Fibroblast of skin of back (primary cell): ENCODE results near the gene LRRC26.
"Not testable (repeated sequence)": the region's sequence is repeated elsewhere in the genome, so short reads cannot be mapped to it uniquely, and the experiment has no call there.

Source experiments
- DNase-seq: peaks from one replicate; pipeline ENCODE4 v3.0.0-alpha.2; 2013

LRRC26 gene

DNA sequence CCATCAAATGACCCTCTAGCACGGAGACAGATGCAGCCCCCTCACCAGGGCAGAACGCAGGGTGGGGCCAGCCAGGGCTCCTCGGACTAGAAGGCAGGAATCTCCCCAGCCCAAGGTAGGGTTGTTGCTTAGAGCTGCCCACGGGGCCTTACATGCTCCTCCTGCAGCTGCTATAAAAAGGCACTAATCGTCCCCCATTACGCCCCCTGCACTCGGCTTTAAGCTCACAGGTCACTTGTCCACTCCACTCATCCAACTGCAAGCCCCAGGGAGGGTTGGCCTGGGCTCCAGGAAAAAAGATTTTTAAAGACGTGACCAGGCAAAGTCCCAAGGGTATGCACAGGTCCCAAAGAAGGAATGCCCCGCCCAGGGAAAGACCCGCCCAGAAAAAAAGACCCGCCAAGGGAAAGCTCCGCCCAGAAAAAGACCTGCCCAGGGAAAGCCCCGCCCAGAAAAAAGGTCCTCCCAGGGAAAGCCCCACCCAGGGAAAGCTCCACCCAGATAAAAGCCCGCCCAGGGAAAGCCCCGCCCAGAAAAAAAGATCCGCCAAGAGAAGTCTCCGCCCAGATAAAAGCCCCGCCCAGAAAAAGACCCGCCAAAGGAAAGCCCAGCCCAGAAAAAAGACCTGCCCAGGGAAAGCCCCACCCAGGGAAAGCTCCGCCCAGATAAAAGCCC lies 19.8 kb downstream of the LRRC26 start:
- no peak for DNase-seq

DNA sequence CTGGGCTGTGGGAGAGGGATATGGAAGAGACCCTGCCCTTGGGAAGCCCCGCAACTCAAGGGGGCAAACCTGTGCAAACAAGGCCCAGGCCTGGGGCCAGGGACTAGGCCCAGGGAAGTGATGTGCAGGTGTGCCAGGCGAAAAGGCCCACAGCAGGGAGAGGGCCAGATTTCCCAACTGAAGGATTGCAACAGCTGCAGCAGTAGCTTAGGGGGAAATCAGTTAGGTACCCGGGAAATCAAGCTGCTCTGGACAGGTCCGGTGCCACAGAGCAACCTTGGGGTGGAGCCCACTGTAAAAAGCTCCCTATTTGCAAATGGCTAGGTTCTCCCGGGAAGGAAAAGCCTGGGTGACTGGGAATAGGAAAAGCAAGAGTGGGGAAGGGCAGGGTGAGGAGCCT lies 20.5 kb downstream of the LRRC26 start:
- no peak for DNase-seq

DNA sequence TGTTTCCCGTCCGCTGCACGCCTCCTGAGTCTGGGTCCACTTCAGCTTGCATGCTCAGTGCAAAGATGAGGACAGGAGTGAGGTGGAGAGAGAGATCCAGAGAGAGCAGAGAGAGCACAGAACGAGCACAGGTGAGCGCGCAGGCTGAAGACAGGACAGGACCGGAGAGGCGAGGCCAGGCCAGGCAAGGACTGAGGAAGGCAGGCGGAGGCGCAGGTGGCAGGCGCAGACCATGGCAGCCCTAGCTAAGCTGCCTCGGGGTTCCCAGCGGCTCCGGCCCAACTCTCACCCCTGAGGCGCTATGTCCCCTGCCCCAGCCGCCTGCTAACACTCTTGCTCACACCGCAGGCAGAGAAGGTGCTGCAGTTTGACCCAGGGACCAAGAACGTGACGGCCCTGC lies 21.2 kb downstream of the LRRC26 start:
- no peak for DNase-seq

DNA sequence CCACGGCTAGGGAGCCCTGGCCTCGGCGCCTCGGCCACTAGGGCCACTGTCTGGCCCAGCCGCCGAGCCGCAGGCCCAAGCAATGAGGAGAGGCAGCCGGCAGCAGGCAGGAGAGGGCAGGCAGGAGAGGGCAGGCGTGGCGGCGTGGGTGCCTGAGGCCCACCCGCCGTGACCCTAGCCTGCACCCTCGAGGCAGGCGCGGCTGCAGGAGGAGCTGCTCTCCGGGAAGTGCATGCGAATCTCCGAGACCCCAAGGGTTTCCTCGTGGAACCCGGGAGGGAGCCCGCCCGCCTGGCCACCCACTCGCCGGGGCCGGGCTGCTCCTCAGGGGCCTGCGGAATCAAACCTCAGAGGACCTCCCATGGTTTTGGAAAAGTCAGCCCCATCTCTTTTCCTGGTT lies 21.6 kb downstream of the LRRC26 start:
- no peak for DNase-seq

DNA sequence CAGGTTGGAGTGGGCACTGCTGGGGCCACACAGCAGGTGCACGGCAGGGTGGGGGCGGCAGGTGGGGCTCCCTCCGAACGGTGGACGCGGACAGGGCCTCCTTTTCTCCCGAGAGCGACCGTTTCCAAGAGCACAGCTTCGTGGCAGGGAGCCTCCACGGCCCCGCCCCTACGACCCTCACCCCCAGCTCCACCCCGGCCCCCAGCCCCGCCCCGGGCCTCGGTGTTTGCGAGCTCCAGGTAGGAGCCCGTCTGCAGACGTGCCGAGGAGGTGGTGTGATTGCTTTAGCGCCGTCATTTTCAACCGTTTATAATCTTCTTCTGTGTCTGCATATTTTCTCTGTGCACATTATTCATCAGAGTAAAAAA lies 22.1 kb downstream of the LRRC26 start:
- DNase-seq, result no peak

DNA sequence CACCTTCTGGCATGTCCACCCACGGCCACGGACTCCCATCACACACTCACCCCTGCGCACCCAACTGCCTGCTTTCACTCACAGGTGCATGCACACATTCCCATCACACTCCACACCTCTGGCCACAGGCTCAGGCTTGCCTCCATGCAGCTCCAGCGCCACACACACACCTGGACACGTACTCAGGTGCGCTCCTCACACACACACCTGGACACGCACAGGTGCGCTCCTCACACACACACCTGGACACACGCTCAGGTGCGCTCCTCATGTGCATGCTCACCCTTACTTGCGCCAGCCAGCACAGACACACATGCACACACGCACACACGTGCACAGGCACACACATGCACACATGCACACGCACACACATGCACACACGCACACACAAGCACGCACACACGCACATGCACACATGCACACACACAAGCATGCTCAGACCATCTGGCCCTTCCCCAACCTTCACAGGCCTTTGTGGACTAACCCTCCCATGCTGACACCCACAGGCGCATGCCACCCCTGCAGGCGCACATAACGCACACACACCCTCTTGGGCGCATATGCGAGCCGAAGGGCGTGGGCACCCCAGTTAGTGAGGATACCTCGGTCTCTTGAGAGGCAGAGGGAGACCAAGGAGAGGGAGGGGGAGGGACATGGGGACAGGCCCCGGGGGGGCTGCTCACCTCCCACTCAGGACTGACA lies 22.6 kb downstream of the LRRC26 start:
- no peak for DNase-seq

DNA sequence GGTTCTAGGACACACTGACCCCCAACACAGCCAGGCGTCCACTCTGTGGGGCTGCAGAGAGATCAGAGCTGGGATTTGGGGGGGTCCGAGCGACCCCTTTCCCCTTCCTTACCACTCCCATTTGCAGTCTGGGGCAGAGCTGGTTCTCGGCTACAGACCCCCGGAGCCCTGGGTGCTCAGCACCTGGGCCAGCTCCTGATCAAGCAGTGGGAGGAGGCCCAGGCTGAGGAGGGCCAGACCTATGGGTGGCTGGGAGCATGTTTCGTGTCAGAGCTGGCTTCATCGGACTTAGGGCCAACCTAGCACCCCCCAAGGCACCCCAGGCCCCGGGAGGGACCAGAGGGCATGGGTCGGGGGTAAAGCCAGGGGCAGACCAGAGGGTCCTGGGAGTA lies 23.3 kb downstream of the LRRC26 start:
- no peak for DNase-seq

DNA sequence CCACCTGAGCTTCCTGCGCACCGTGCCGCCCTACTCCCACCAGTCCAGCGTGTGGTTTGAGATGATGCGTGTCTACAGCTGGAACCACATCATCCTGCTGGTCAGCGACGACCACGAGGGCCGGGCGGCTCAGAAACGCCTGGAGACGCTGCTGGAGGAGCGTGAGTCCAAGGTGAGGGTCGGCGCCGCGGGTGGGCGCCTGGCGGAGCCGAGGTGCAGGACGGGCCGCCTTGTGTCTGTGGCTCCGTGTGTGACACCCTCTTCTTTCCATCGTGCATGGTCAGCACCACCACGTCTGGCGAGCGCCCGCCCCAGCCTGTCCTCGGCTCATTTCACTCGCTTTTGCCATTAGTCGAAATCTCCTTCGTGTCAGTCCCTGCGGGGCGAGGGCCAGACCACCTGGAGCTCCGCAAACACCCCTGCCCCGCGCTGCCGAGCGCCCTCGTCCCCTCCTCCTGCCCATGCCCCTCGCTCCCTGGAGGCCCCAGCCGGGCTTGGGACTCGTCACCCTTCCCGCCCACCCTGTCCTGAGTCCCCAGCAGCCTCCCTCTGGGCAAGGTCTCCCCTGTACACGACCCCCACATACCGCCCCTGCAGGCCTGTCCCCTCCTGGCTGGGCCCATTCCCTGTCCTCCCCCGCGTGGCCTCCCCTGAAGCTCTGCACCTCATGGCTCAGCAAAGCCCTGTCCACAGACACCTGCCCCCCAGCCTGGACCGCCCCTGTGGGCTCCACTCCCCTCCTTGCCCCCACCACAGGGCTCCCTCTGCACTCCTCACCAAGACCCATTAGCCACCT lies 23.9 kb downstream of the LRRC26 start:
- DNase-seq, result no peak

DNA sequence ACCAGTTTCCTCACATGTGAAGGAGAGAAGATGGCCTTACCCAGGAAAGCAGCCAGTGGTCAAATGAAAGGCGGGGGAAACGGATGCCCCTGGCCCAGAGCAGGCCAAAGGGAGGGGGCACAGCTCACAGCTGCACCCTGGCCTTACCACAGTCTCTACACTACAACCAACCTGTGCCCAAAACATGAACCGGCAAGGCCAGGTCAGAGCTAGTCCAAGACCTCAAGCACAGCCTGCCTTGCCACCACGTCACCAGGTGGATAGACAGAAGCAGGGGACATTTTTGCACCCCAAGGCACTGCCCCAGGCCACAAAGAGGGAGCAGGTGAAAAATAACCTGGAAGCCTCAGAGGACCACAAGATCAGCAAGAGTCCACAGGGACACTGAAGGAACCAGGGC lies 26.4 kb downstream of the LRRC26 start:
- DNase-seq, result no peak

DNA sequence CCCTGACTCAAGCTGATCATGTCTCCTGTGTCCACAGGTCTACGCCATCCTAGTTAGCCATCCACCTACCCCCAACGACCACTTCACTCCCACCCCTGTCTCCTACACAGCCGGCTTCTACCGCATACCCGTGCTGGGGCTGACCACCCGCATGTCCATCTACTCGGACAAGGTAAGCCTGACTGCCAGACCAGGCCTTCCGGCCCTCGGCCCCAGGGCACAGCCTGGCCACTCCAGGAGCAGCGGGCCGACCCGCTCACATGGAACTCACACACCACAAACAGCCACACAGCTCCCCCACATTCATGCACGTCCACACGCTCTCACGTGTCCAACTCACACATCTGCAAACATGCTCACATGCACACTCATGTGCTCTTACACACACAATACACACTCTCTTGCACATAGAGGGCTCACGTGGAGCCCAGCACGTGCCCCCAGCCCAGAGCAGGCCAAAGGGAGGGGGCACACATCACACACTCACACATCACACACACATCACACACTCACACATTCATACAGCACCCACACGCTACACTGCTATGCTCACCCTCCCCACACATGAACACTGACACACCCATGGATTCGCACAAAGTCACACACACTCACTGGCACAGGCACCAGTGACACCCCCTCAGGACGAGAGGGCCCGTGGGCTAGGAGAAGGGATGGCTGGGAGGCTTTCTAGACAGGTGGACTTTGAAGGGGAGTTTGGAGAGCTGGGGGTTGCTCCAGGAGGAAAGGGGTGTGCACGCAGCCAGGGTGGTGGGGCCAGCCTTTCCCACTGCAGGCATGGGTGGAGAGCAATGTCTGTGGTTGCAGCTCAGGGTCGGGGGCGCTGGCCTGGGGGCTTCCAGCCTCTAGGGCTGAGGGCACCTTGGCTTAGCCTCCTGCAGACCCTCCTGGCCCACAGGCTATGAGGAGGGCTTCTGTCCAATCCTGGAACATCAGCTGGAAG lies 27.6 kb downstream of the LRRC26 start:
- no peak for DNase-seq

DNA sequence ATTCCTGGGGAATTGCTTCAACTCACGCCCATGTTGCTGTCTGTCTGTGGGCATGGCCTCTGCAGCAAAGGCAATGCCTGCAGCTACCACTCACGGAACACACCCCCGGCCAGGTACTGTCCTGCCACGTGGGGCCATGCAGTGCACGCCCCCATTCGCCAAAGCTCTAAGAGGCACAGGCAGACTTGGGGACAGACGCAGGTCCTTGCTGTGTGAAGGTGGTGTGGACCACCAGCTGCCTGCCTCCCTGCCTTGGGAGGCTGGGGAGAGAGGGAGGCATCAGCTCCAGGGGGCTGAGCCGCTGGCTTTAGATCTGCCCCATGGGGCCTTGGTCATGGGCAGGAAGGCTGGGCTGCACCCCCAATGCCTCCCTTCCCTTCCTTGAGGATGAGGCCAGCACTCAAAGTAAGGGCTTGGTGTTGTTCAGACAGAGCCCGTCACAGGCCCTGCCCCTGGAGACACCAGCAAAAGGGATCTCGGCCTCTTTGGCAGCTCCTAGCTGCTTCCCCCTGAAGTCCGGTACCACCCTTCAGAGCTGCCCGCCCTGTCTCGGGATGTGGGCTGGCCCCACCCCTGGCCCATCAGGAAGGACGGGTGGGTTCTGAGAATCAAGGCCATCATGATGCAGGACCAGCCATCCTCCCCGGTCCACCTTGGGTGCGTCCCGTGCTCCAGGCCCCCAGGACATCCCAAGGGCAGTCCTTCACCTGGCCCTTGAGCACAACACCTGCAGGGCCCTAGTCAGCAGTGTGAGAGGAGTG lies 28.6 kb downstream of the LRRC26 start:
- DNase-seq, result no peak

DNA sequence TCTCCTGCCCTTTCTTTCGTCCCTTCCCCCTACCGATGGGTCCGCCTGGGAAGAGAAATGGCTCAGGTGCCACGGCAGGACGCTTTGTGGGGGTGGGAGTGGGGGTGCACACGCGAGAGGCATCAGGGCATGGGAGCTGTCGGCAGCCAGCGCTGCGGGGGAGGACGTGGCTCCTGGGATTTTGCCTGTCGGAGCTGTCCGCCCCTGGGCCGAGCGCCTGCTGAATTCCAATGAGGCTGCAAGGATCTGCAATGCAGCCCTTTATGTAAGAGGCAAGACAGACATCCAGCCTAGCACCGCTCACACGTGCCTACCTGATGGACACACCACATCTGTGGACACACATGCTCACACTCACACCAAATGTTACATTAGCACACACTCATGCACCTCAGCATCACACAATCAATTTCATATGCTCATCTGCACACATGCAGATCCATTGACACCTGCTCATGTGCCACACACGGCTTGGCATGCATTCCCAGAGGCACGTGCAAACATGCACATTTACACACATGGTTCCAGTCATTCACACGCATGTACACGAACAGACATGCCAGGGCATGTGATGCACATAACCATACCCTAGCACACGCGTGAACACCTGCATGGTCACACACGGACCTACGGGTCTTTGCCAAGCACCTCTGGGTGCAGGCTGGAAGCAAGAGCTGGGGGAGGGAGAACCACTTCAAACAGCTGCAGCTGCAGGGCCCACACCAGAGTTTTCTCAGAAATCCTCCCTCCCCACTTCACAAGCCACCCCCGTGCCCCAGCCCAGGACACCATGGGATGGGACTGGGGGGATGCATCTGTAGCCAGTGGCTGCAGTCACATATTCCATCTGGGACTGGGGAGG lies 29.5 kb downstream of the LRRC26 start:
- DNase-seq, result no peak

DNA sequence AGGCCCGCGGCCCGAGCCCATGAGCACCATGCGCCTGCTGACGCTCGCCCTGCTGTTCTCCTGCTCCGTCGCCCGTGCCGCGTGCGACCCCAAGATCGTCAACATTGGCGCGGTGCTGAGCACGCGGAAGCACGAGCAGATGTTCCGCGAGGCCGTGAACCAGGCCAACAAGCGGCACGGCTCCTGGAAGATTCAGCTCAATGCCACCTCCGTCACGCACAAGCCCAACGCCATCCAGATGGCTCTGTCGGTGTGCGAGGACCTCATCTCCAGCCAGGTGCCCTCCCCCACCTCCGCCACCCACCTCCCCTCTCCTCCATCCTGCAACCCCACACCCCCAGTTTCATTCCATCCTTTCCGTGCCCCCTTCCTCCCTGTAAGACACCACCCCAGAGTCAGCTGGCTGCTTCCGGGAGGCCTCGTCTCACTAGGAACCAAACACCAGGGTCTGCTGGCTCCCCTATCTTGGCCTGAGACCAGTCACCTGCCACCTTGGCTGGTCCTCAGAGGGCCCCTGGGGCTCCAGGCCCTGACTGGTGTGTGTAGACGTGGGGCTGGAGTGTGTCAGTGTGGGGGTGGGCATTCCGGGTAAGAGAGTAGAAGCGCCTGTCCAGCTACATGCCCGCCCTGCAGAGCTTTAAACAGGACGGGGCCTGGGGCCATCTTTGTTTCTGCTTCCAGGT lies 30.2 kb downstream of the LRRC26 start:
- no peak for DNase-seq

DNA sequence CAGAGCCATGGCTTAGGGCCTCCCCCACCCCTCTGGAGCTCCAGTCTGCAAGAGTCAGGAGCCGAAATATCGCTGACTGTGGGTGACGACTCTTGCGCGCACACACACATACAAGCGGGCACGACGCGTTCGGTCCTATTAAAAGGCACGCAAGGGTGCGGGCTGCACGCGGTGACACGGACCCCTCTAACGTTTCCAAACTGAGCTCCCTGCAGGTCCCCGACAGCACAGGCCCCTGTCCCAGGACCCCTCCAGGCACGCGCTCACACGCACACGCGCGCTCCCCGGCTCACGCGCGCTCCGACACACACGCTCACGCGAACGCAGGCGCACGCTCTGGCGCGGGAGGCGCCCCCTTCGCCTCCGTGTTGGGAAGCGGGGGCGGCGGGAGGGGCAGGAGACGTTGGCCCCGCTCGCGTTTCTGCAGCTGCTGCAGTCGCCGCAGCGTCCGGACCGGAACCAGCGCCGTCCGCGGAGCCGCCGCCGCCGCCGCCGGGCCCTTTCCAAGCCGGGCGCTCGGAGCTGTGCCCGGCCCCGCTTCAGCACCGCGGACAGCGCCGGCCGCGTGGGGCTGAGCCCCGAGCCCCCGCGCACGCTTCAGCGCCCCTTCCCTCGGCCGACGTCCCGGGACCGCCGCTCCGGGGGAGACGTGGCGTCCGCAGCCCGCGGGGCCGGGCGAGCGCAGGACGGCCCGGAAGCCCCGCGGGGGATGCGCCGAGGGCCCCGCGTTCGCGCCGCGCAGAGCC lies 31.0 kb downstream of the LRRC26 start, which contains the start of gene GRIN1:
TSS of gene GRIN1 (plus strand) at position 433 of the 746 bp plus-strand sequence. CDS start 333 bp downstream, outside the sequence.
- DNase-seq, result no peak

DNA sequence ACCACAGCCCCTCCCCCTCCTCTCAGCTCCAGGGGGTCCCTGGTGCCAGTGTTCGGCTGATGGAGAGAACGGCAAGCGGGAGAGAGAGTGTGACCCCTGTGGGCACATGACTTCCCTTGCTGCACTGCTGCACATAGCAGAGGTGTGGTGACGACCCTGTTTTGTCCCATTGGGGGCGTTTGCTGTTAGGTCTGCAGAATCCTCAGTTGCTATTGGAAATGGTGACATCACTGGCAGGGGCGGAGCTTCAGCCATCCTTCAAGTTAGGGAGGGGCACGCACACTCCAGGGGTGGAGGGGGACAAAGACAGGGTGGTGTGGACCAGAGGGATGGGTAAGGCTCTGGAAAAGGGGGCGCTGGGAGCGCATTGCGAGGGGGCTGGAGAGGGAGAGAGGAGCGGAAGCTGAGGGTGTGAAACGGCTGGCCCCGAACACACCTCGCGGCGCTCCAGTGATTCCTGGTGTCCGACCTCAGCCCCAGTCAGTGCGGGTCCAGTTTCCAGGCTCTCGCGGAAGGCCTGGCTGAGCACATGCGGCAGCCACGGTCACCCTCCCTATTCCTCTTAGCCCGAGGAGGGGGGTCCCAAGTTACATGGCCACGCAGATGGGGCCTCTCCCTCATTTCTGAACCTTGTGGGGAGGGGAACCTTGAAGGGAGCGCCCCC lies 31.7 kb downstream of the LRRC26 start:
- DNase-seq, result no peak

DNA sequence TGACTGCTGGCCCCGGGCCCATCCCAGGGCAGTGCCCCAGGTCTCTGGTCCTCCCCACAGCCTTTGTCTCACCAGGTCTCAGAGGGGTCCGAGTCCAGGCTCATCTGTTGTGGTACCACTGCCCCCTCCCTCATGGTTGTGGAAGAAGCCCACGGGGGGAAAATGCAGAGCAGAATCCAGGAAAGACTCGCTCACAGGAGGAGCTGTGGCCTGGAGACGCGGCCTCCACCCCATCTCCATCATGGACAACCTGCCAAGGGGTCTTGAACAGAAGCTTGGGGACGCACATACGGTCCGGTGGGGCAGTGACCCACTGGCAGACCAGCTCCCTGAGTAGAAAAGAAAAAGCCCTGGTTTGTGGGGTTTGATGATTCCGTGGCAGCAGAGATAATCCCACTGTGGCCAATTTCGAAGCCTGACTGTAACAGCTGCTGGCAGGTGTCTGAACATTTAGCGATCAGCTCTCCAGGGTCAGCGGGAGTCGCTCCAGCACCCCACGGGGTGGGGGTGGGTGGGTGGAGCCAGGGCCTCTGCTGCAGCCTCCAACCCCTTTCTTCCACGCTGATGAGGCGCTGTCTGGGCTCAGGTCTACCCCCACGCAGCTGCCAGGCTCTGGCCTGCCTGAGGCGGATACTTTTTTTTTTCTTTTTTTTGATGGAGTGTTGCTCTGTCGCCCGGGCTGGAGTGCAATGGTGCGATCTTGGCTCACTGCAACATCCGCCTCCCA lies 32.8 kb downstream of the LRRC26 start:
- DNase-seq, result no peak

DNA sequence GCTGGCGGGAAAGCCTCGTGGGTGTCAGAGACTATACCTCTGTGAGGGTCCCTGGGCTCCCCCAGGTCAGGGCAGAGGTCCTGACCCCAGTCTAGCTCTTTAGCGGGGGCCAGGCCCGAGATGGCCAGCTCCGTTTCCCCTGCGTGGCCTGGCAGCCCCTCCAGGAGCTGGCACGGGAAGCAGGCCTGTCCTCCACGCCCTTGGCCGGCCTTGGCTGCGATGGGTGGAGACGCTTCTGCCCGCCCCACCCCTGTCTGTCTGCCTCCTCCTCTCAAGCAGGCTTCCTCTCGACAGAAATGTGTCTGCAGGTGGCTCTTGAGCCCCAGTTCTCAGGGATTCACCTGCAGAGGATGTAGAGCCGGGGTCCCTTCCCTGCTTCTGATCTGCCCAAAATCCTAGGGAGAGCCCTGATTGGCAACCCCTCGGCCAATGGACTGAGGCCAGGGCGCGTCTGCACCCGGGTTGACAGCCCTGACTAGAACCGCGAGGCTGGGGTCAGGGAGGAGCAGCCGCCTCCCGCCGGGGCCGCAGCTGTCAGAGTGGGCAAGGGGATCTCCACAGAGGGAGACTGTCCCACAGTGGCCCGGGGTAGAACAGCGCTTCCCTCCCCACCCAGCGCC lies 33.5 kb downstream of the LRRC26 start:
- DNase-seq, result no peak

DNA sequence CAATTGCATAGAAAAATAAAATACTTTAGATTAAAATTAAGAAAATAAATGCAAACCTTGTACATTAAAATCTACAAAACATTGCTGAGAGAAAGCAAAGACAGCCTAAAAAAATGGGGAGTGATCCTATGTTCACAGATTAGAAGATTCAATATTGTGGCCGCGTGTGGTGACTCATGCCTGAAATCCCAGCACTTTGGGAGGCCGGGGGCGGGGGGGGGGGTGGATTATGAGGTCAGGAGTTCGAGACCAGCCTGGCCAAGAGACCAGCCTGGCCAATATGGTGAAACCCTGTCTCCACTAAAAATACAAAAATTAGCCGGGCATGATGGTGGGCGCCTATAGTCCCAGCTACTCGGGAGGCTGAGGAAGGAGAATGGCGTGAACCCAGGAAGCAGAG lies 34.7 kb downstream of the LRRC26 start:
- DNase-seq, result not testable (repeated sequence)
